Stimulated activated CD8-positive, alpha-beta memory T cell treated with anti-CD3 and anti-CD28 coated beads, Interleukin-4, amount 100 ng/mL, for 24 hours (primary cell): ENCODE measurements around the gene ENAM.

ENCODE experiments used
- DNase-seq: peaks from one replicate; pipeline ENCODE4 v3.0.0-alpha.2; 2020; ENCODE audit warnings: low read depth

ENAM gene

GRCh38 chr4:70628444-70628843, at the start of gene ENAM:
TSS of gene ENAM (plus strand) at chr4:70628744. CDS start at chr4:70629501, 757 bp downstream.
- DNase-seq = no peak

GRCh38 chr4:70581980-70582379, 46.6 kb upstream of the ENAM start:
- DNase-seq = no peak

GRCh38 chr4:70583952-70584834, 44.4 kb upstream of the ENAM start:
- DNase-seq = no peak

- DNase-seq = no peak
Observed at GRCh38 chr4:70586841-70587240, 41.7 kb upstream of the ENAM start.

GRCh38 chr4:70589785-70590184, 38.8 kb upstream of the ENAM start:
- no peak for DNase-seq

GRCh38 chr4:70591955-70592582, 36.5 kb upstream of the ENAM start, which contains the start of gene AMBN:
TSS of gene AMBN (plus strand) at chr4:70592256. CDS start at chr4:70592359, 103 bp downstream.
- DNase-seq = no peak

GRCh38 chr4:70594196-70594595, 34.3 kb upstream of the ENAM start:
- no peak for DNase-seq

- DNase-seq = no peak
Observed at GRCh38 chr4:70600305-70600704, 28.2 kb upstream of the ENAM start.

GRCh38 chr4:70600977-70601376, 27.6 kb upstream of the ENAM start:
- no peak for DNase-seq

GRCh38 chr4:70601422-70602039, 27.0 kb upstream of the ENAM start:
- DNase-seq = peak; percentile 40

GRCh38 chr4:70603856-70604255, 24.7 kb upstream of the ENAM start:
- no peak for DNase-seq

GRCh38 chr4:70606459-70606858, 22.1 kb upstream of the ENAM start:
- DNase-seq = no peak

- DNase-seq = no peak
Observed at GRCh38 chr4:70607334-70607853, 21.1 kb upstream of the ENAM start.

- DNase-seq = no peak
Observed at GRCh38 chr4:70608324-70608723, 20.2 kb upstream of the ENAM start.

- no peak for DNase-seq
Observed at GRCh38 chr4:70613306-70614183, 15.0 kb upstream of the ENAM start.

- no peak for DNase-seq
Observed at GRCh38 chr4:70614184-70614555, 14.4 kb upstream of the ENAM start.

- DNase-seq = no peak
Observed at GRCh38 chr4:70619288-70619687, 9.3 kb upstream of the ENAM start.

GRCh38 chr4:70619778-70620177, 8.8 kb upstream of the ENAM start:
- no peak for DNase-seq

- no peak for DNase-seq
Observed at GRCh38 chr4:70623323-70623722, 5.2 kb upstream of the ENAM start.

GRCh38 chr4:70624226-70624793, 4.2 kb upstream of the ENAM start:
- no peak for DNase-seq

- DNase-seq = no peak
Observed at GRCh38 chr4:70627620-70628019, 924 bp upstream of the ENAM start.
